ENCODE data around the gene NAP1L1.

Gene NAP1L1

GRCh38 chr12:76080729-76081415, 3.6 kb downstream of the NAP1L1 start:
- H3K27ac Mint-ChIP-seq: no peak overlapping the region
- peaks cover 22% of the 10 kb centered on the region for H3K9me3 Mint-ChIP-seq
- H3K4me1 Mint-ChIP-seq: peaks cover 29% of the 10 kb centered on the region
- H3K36me3 Mint-ChIP-seq (ENCODE audit: low read depth): peaks cover 49% of the 10 kb centered on the region
- no peak for TF ChIP-seq CTCF (IDR thresholded peaks at IDR 0.05; ENCODE audit: unreplicated experiment in 3 of 3)
- H3K4me3 Mint-ChIP-seq: no peak overlapping the region
- H3K27me3 Mint-ChIP-seq (ENCODE audit: low read depth): peaks cover 4% of the 10 kb centered on the region

GRCh38 chr12:76080017-76080728, 4.3 kb downstream of the NAP1L1 start:
- Mint-ChIP-seq H3K36me3 (ENCODE audit: low read depth) (peaks cover 50% of the 10 kb centered on the region), H3K4me3 (no peak overlapping the region), H3K9me3 (peaks cover 22% of the 10 kb centered on the region), H3K27ac (no peak overlapping the region), H3K4me1 (peaks cover 22% of the 10 kb centered on the region), H3K27me3 (ENCODE audit: low read depth) (peaks cover 4% of the 10 kb centered on the region)
- TF ChIP-seq CTCF (IDR thresholded peaks at IDR 0.05; ENCODE audit: unreplicated experiment in 3 of 3): no peak

- H3K27me3 Mint-ChIP-seq (ENCODE audit: low read depth): no peaks in the 10 kb centered on the region
- H3K27ac Mint-ChIP-seq: no peak overlapping the region
- no peak for TF ChIP-seq CTCF (IDR thresholded peaks at IDR 0.05; ENCODE audit: unreplicated experiment in 3 of 3)
- peaks cover 55% of the 10 kb centered on the region for H3K36me3 Mint-ChIP-seq (ENCODE audit: low read depth)
- H3K9me3 Mint-ChIP-seq: peaks cover 22% of the 10 kb centered on the region
- no peak overlapping the region for H3K4me3 Mint-ChIP-seq
- H3K4me1 Mint-ChIP-seq: peaks cover 26% of the 10 kb centered on the region
Measured at GRCh38 chr12:76078748-76079147, 5.7 kb downstream of the NAP1L1 start.

- TF ChIP-seq CTCF (IDR thresholded peaks at IDR 0.05; ENCODE audit: unreplicated experiment in 3 of 3): no peak
- H3K4me3 Mint-ChIP-seq: no peak overlapping the region
- no peaks in the 10 kb centered on the region for H3K27me3 Mint-ChIP-seq (ENCODE audit: low read depth)
- H3K36me3 Mint-ChIP-seq (ENCODE audit: low read depth): peaks cover 68% of the 10 kb centered on the region
- H3K4me1 Mint-ChIP-seq: peaks cover 25% of the 10 kb centered on the region
- peaks cover 17% of the 10 kb centered on the region for H3K9me3 Mint-ChIP-seq
- no peak overlapping the region for H3K27ac Mint-ChIP-seq
Measured at GRCh38 chr12:76075448-76075847, 9.0 kb downstream of the NAP1L1 start.

- TF ChIP-seq CTCF (IDR thresholded peaks at IDR 0.05; ENCODE audit: unreplicated experiment in 3 of 3): no peak
- Mint-ChIP-seq H3K36me3 (ENCODE audit: low read depth) (peaks cover 69% of the 10 kb centered on the region), H3K4me1 (peaks cover 25% of the 10 kb centered on the region), H3K27me3 (ENCODE audit: low read depth) (no peaks in the 10 kb centered on the region), H3K4me3 (no peak overlapping the region), H3K27ac (no peak overlapping the region), H3K9me3 (peaks cover 13% of the 10 kb centered on the region)
Measured at GRCh38 chr12:76074701-76075336, 9.7 kb downstream of the NAP1L1 start.
